H1 (cell line): Measurements from ENCODE around the gene MSI1. TPM values are rescaled to one million over a fixed set of nuclear protein-coding genes. Genes with fewer than 3 reads are reported as not detected.

ENCODE experiments used
- BCL11A ChIP-seq, 2 experiments: IDR thresholded peaks; one replicate each; pipeline ENCODE4 v1.6.1; 2011; ENCODE audit warnings: low read depth in 2 of 2, low read length in 2 of 2, mild to moderate bottlenecking in 2 of 2
- EP300 ChIP-seq, 2 experiments: IDR thresholded peaks; 1 replicate in 1 of 2; 2 replicates in 1 of 2; pipeline ENCODE4 v1.6.1; 2011 to 2012; ENCODE audit warnings: low read depth in 2 of 2, low read length in 2 of 2, mild to moderate bottlenecking in 2 of 2, borderline replicate concordance in 1 of 2, inconsistent platforms in 1 of 2, moderate library complexity in 1 of 2
- EZH2 ChIP-seq: fragments of 200-600 bp; sonication (generic); IDR thresholded peaks from 2 replicates; pipeline ENCODE4 v1.7.1; 2012; ENCODE audit warnings: low read depth, mild to moderate bottlenecking, moderate library complexity, low read length, inconsistent platforms; ENCODE audit not compliant: severe bottlenecking
- GTF2F1 ChIP-seq: IDR thresholded peaks from 2 replicates; pipeline ENCODE4 v1.6.1; 2012; ENCODE audit warnings: low read depth, low read length, improper control_type of control experiment, borderline replicate concordance
- MAX ChIP-seq: IDR thresholded peaks from 2 replicates; pipeline ENCODE4 v1.6.1; 2012; ENCODE audit warnings: inconsistent platforms
- POLR2AphosphoS5 ChIP-seq: IDR thresholded peaks from 2 replicates; pipeline ENCODE4 v1.6.1; 2011; ENCODE audit warnings: low read depth, low read length
- SIN3A ChIP-seq, 2 experiments: IDR thresholded peaks in 1 of 2; conservative IDR thresholded peaks in 1 of 2; 2 replicates each; pipeline ENCODE4 v1.6.1; 2011 to 2012; ENCODE audit warnings: low read length in 2 of 2, improper control_type of control experiment in 1 of 2, low read depth in 1 of 2, mild to moderate bottlenecking in 1 of 2
- SIX5 ChIP-seq: IDR thresholded peaks from 2 replicates; pipeline ENCODE4 v1.6.1; 2011; ENCODE audit warnings: mild to moderate bottlenecking, low read depth, low read length
- TCF12 ChIP-seq: IDR thresholded peaks from 2 replicates; pipeline ENCODE4 v1.6.1; 2011; ENCODE audit warnings: low read depth, mild to moderate bottlenecking, low read length
- polyA plus RNA-seq, 7 experiments: library from polyadenylated mRNA; depleted of rRNA in 3 of 7; stranded (reverse) in 5 of 7; unstranded in 2 of 7; fragments of >200 nt in 5 of 7; fragments of 200-250 nt in 2 of 7; gene quantifications; 1 replicate in 5 of 7; 2 replicates in 1 of 7; 4 replicates in 1 of 7; pipeline versions ENCODE4 v1.2.1 to v1.2.3, GENCODE V29; 2011 to 2013; ENCODE audit warnings: missing spikeins in 2 of 7, mixed read lengths in 2 of 7
- total RNA-seq: library from RNA; stranded (reverse); fragmentation: NEBNext Ultra II Directional; extraction: Animal tissue kit (Norgen Biotek cat#: 25700); gene quantifications from 2 replicates; pipeline ENCODE4 v1.2.1, GENCODE V29; 2021
- TF ChIP-seq, protein P1 (sequence below), 3 experiments: IDR thresholded peaks; 1 replicate in 2 of 3; 2 replicates in 1 of 3; pipeline versions ENCODE4 v1.5.1 to v1.6.1; 2011; ENCODE audit warnings: low read length in 3 of 3, mild to moderate bottlenecking in 3 of 3, inconsistent platforms in 2 of 3, low read depth in 1 of 3, moderate library complexity in 1 of 3; ENCODE audit not compliant: insufficient read depth in 1 of 3; ENCODE audit errors: control extremely low read depth in 1 of 3

Gene MSI1
- total and polyA plus RNA-seq, 2 of the 8 experiments (the other 6 are each of a cell fraction or from before 2014, with no cell fraction given), result 13.5 to 51.9 TPM

- TF ChIP-seq EZH2, result no peak
- TF ChIP-seq SIX5, result no peak
- no peak for TF ChIP-seq SIN3A (conservative IDR thresholded peaks at IDR 0.05 in 1 of 2, IDR thresholded peaks at IDR 0.05 in 1 of 2; ENCODE audit: low read depth in 1 of 2, low read length in 2 of 2)
- no peak for TF ChIP-seq POLR2AphosphoS5
- no peak for TF ChIP-seq EP300 (IDR thresholded peaks at IDR 0.05; ENCODE audit: borderline replicate concordance in 1 of 2, low read depth in 2 of 2, low read length in 2 of 2)
- no peak for TF ChIP-seq GTF2F1
- no peak for TF ChIP-seq MAX
- no peak for TF ChIP-seq TCF12
- no peak for TF ChIP-seq BCL11A (IDR thresholded peaks at IDR 0.05; ENCODE audit: low read depth in 2 of 2, low read length in 2 of 2)
- TF ChIP-seq, protein P1, sequence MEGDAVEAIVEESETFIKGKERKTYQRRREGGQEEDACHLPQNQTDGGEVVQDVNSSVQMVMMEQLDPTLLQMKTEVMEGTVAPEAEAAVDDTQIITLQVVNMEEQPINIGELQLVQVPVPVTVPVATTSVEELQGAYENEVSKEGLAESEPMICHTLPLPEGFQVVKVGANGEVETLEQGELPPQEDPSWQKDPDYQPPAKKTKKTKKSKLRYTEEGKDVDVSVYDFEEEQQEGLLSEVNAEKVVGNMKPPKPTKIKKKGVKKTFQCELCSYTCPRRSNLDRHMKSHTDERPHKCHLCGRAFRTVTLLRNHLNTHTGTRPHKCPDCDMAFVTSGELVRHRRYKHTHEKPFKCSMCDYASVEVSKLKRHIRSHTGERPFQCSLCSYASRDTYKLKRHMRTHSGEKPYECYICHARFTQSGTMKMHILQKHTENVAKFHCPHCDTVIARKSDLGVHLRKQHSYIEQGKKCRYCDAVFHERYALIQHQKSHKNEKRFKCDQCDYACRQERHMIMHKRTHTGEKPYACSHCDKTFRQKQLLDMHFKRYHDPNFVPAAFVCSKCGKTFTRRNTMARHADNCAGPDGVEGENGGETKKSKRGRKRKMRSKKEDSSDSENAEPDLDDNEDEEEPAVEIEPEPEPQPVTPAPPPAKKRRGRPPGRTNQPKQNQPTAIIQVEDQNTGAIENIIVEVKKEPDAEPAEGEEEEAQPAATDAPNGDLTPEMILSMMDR (IDR thresholded peaks at IDR 0.05; ENCODE audit: control extremely low read depth in 1 of 3, insufficient read depth in 1 of 3, low read depth in 1 of 3, low read length in 3 of 3), result no peak
Measured at GRCh38 chr12:120408771-120409170, 39.8 kb upstream of the MSI1 start (continued).
